Stimulated activated CD8-positive, alpha-beta memory T cell treated with anti-CD3 and anti-CD28 coated beads, Interleukin-7, amount 100 ng/mL, for 24 hours (primary cell): ENCODE data around the gene ATP11C.

Experiments used
- DNase-seq: peaks from one replicate; pipeline ENCODE4 v3.0.0-alpha.2; 2020; ENCODE audit warnings: low read depth

ATP11C gene

GRCh38 chrX:139803224-139803623, 129.6 kb downstream of the ATP11C start:
- no peak for DNase-seq

- no peak for DNase-seq
These were observed 130.8 kb downstream of the ATP11C start for GRCh38 chrX:139802048-139802447.

GRCh38 chrX:139801397-139801813, 131.4 kb downstream of the ATP11C start:
- no peak for DNase-seq

- no peak for DNase-seq
These were observed 134.2 kb downstream of the ATP11C start for GRCh38 chrX:139798701-139799100.

- DNase-seq: no peak
These were observed 137.7 kb downstream of the ATP11C start for GRCh38 chrX:139795196-139795595.

- DNase-seq: no peak
These were observed 145.3 kb downstream of the ATP11C start for GRCh38 chrX:139787601-139788000.

- DNase-seq: no peak
These were observed 148.0 kb downstream of the ATP11C start for GRCh38 chrX:139784807-139785206.

- no peak for DNase-seq
These were observed 148.9 kb downstream of the ATP11C start for GRCh38 chrX:139783959-139784358.

- DNase-seq: no peak
These were observed 149.8 kb downstream of the ATP11C start for GRCh38 chrX:139783030-139783429.

- DNase-seq: no peak
These were observed 156.3 kb downstream of the ATP11C start for GRCh38 chrX:139776599-139776998.

GRCh38 chrX:139770366-139770765, 162.5 kb downstream of the ATP11C start:
- DNase-seq: no peak

GRCh38 chrX:139766545-139766983, 166.3 kb downstream of the ATP11C start:
- no peak for DNase-seq

GRCh38 chrX:139762400-139763183, 170.3 kb downstream of the ATP11C start:
- DNase-seq: no peak

GRCh38 chrX:139759637-139760036, 173.2 kb downstream of the ATP11C start:
- no peak for DNase-seq

GRCh38 chrX:139758809-139759208, 174.0 kb downstream of the ATP11C start:
- DNase-seq: no peak

- DNase-seq: no peak
These were observed 174.6 kb downstream of the ATP11C start for GRCh38 chrX:139758250-139758649.

GRCh38 chrX:139751053-139751452, 181.8 kb downstream of the ATP11C start:
- DNase-seq: no peak

GRCh38 chrX:139750390-139750789, 182.5 kb downstream of the ATP11C start:
- no peak for DNase-seq

GRCh38 chrX:139739138-139739537, 193.7 kb downstream of the ATP11C start:
- DNase-seq: no peak

- no peak for DNase-seq
These were observed 194.3 kb downstream of the ATP11C start for GRCh38 chrX:139738581-139738980.

GRCh38 chrX:139736151-139736550, 196.7 kb downstream of the ATP11C start:
- DNase-seq: no peak

- DNase-seq: no peak
These were observed 197.9 kb downstream of the ATP11C start for GRCh38 chrX:139734996-139735395.

- DNase-seq: no peak
These were observed 207.1 kb downstream of the ATP11C start for GRCh38 chrX:139725720-139726119.

- DNase-seq: no peak
These were observed 208.2 kb downstream of the ATP11C start for GRCh38 chrX:139724626-139725025.
